DND-41 (cell line): Measurements from ENCODE around the gene TMEM250.

Experiments
- EZH2 ChIP-seq: IDR thresholded peaks from 3 replicates; pipeline ENCODE4 v1.6.1; 2012; ENCODE audit warnings: borderline replicate concordance, low read depth, mild to moderate bottlenecking, moderate library complexity, low read length, inconsistent platforms; ENCODE audit not compliant: severe bottlenecking
- TF ChIP-seq, protein P1 (sequence below): IDR thresholded peaks from 2 replicates; pipeline ENCODE4 v1.5.1; 2012; ENCODE audit warnings: borderline replicate concordance, low read length, moderate library complexity, mild to moderate bottlenecking; ENCODE audit not compliant: poor library complexity, severe bottlenecking; ENCODE audit errors: extremely low read depth

DNA sequence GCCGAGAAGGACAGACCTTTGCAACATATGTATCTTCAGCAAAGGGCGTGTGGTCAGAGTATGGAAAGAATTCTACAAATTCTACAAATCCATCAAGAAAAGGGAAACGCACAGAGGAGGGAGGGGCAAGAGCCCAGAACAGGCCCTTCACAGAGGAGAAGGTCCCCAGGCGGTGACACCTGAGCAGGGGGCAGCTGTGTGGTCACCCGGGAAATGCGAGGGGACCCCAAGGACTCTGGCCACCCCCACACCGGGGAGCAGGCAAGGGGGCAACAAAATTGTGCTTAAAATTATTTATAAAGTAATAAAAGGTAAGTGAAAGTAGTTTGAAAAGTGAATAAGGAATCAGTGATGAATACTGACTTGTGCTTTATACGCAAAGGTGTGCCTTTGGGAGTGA lies 41.2 kb downstream of the TMEM250 start:
- TF ChIP-seq, protein P1, sequence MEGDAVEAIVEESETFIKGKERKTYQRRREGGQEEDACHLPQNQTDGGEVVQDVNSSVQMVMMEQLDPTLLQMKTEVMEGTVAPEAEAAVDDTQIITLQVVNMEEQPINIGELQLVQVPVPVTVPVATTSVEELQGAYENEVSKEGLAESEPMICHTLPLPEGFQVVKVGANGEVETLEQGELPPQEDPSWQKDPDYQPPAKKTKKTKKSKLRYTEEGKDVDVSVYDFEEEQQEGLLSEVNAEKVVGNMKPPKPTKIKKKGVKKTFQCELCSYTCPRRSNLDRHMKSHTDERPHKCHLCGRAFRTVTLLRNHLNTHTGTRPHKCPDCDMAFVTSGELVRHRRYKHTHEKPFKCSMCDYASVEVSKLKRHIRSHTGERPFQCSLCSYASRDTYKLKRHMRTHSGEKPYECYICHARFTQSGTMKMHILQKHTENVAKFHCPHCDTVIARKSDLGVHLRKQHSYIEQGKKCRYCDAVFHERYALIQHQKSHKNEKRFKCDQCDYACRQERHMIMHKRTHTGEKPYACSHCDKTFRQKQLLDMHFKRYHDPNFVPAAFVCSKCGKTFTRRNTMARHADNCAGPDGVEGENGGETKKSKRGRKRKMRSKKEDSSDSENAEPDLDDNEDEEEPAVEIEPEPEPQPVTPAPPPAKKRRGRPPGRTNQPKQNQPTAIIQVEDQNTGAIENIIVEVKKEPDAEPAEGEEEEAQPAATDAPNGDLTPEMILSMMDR: no peak
- TF ChIP-seq EZH2: no peak
